NB4 (cell line): Measurements from ENCODE around the gene GARIN5B.

ENCODE experiments used
- DNase-seq: peaks from one replicate; pipeline ENCODE4 v3.0.0; 2010; ENCODE audit warnings: low read depth
- H3K4me3 ChIP-seq: one replicate; pipeline ENCODE4 v1.5.1; 2011; ENCODE audit warnings: mild to moderate bottlenecking, low read depth, low read length, moderate library complexity
- MYC ChIP-seq: IDR thresholded peaks from 2 replicates; pipeline ENCODE4 v1.6.1; 2011; ENCODE audit warnings: low read depth, low read length
- POLR2A ChIP-seq: IDR thresholded peaks from 2 replicates; pipeline ENCODE4 v1.6.1; 2011; ENCODE audit warnings: mild to moderate bottlenecking; ENCODE audit not compliant: insufficient read length; ENCODE audit errors: extremely low read depth
- TF ChIP-seq, protein P1 (sequence below): IDR thresholded peaks from 2 replicates; pipeline ENCODE4 v1.6.1; 2011; ENCODE audit warnings: low read depth, low read length
- TF ChIP-seq, protein P2 (sequence below): IDR thresholded peaks from one replicate; pipeline ENCODE4 v1.5.1; 2012; ENCODE audit warnings: low read depth, low read length

GARIN5B gene

DNA sequence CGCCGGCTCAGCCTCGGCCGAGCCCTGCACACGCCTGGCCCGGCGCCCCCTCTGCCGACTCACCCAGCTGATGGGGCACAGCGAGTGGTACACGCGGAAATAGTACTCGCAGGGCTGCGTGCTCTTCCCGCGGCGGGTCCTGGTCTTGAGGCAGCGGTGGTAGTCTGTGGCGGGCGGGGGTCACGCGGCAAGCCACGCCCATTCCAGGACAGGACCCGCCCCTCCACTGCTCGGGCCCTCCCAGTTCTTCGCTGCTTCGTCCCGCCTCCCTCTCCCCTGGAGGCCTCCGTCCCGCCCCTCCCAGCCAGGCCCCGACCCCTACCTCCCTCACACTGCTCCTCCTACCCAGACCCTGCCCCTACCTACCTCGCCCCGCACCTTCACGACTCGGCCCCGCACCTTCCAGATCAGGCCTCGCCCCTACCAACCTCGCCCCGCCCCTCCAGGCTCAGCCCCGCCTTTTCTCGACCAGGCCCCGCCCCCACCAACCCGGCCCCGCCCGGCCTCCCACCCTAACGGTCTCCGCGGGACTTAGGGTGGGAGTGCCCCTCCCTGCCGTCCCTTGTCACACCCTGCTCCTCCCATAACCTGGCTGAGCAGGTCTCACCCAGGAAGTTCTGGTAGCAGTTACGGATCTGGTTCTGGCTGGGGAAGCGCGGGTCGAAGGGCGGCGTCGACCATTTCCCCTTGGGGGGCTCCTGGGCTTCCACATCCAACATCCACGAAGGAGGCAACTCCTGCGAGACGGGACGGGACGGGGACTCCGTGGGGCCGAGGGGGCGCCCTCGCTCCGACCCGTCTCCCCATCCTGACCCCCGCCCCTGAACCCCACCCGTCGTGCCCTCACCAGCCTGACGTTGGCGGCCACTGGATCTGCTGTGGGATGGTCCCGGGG, 9.0 kb downstream of the GARIN5B start:
- peak; percentile 35 for DNase-seq
- H3K4me3 ChIP-seq: no peak overlapping the region
- TF ChIP-seq MYC: no peak
- TF ChIP-seq, protein P1, sequence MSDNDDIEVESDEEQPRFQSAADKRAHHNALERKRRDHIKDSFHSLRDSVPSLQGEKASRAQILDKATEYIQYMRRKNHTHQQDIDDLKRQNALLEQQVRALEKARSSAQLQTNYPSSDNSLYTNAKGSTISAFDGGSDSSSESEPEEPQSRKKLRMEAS: no peak
- TF ChIP-seq, protein P2, sequence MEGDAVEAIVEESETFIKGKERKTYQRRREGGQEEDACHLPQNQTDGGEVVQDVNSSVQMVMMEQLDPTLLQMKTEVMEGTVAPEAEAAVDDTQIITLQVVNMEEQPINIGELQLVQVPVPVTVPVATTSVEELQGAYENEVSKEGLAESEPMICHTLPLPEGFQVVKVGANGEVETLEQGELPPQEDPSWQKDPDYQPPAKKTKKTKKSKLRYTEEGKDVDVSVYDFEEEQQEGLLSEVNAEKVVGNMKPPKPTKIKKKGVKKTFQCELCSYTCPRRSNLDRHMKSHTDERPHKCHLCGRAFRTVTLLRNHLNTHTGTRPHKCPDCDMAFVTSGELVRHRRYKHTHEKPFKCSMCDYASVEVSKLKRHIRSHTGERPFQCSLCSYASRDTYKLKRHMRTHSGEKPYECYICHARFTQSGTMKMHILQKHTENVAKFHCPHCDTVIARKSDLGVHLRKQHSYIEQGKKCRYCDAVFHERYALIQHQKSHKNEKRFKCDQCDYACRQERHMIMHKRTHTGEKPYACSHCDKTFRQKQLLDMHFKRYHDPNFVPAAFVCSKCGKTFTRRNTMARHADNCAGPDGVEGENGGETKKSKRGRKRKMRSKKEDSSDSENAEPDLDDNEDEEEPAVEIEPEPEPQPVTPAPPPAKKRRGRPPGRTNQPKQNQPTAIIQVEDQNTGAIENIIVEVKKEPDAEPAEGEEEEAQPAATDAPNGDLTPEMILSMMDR: no peak
- no peak for TF ChIP-seq POLR2A

DNA sequence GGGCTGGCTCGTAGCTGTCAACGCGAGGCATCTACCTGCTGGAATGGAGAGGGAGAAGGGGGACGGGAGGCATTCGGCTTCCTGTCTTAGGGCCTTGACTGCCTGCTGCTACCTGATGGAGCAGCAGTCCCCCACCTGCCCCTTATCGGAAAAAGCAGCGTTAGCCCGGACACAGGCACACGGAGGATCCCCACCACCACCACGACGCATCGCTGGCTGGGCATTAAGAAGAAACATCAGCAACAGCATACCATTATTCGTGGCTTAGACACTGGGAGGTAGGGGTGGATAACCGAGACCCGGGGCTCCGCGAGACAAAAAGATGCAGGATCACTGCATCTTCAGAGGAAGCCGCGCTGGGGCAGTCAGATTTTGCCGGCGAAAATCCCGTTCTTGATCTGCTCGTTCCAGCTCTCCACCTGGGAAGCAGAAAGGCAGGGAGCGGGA, 9.7 kb downstream of the GARIN5B start:
- no peak for DNase-seq
- TF ChIP-seq, protein P1: no peak
- TF ChIP-seq, protein P2: no peak
- TF ChIP-seq POLR2A (no peak), MYC (no peak)

DNA sequence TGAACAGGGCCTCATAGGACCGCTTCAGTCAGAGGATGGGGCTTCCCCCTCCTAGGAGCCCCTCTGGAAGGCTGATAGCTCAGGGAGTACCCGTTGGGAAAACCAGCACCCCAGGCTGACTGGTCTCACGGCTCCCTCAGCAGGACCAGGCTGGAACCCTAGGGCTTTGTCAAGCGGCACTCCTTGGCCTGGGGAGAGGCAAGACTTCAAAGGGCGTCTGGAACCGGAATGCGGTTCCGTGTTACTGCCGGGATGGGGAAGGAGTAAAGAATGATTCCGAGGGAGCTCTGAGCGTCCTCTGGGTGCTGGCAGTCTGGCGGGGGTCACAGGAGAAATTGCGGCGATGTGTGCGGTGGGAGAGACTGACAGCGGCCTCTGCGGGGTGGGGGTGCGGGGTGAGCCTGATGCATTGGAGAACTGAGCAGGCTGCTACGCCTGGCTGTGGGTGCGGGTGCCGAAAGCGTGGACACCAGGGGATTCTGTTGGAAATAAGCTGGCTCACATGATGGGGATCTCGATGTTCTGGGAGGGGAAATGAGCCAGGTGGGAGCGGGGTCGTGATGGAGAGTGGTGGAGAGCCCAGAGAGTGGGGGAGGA, 10.4 kb downstream of the GARIN5B start:
- H3K4me3 ChIP-seq: no peak overlapping the region
- TF ChIP-seq, protein P1: no peak
- TF ChIP-seq, protein P2: no peak
- TF ChIP-seq POLR2A (no peak), MYC (no peak)
- no peak for DNase-seq

More for the DNA sequence above, 9.7 kb downstream of the GARIN5B start:
- H3K4me3 ChIP-seq: no peak overlapping the region

DNA sequence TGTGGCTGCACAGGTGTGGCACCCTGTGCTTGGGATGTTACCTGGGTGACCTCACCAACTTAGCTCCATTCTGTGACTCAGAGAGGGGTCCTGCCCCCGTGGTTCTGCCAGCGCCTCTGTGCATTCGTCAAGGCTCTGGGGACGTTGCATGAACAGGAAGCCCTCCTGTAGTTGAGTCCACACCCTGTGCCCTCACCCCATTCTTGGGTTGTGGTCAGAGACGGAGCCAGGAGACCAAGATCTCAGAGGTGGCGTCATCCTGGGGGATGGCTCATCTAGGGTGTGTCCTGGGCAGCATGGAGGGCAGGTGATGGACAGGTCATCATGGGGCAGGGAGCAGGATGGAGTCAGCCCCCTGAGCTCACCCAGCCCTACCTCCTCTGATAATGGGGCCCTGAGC, 11.0 kb downstream of the GARIN5B start:
- H3K4me3 ChIP-seq: no peak overlapping the region
- DNase-seq: peak; percentile 39
- TF ChIP-seq, protein P1: no peak
- TF ChIP-seq MYC (no peak), POLR2A (no peak)
- TF ChIP-seq, protein P2: no peak

DNA sequence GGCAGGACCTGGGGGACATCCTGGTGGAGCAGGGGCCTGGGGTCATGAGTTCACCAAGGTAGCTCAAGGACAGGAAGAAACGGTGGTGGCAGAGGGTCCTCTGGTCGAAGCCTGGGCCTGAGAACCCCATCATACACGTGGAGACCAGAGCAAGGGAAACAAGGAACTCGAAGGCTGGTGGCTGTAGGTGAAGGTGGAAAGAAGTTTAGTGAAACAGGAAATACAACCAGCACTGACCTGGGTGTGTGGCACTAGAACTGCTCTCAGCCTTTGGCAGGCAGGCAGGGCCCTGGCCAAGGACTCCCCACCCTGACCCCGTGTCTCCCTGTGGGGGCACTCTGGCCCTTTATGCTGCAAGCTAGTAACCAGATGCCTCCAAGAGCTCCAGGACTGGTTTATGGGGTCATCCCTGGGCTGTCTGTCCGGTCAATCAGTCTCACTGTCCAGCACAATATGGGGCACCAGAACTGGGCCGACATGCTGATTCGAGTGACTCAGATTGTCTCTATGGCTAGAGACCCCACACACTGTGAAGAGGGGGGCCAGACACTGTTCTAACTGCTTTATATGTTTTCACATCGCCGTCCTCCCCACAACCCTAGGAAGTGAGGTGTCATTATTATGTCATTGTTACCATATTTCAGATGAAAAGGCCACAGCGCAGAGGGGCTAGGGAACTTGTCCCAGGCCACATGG, 12.3 kb downstream of the GARIN5B start:
- TF ChIP-seq MYC (no peak), POLR2A (no peak)
- TF ChIP-seq, protein P1: no peak
- TF ChIP-seq, protein P2: no peak
- no peak overlapping the region for H3K4me3 ChIP-seq
- no peak for DNase-seq
